AG04449 (cell line): ENCODE results near the gene EIF4A2.

Experiments used
- CTCF ChIA-PET: fragments of 350-600 bp; formaldehyde crosslinking; extraction: SDS; loops from one replicate; lab custom pipeline; 2021; ENCODE audit warnings: antibody characterized with exemption; lab: Yijun Ruan, JAX
- POLR2A ChIA-PET: fragments of 400-600, 350-600 bp; formaldehyde crosslinking; extraction: SDS; loops from one replicate; lab custom pipeline; 2020; ENCODE audit warnings: antibody characterized with exemption, inconsistent platforms; lab: Yijun Ruan, JAX
- DNase-seq: peaks from one replicate; pipeline ENCODE4 v3.0.0-alpha.2; 2010; ENCODE audit warnings: low read depth, low spot score
- H3K4me3 ChIP-seq: 2 replicates; pipeline ENCODE4 v1.5.1; 2011; ENCODE audit warnings: low read depth, mild to moderate bottlenecking, control low read depth, low read length
- CTCF ChIP-seq: IDR thresholded peaks from one replicate; pipeline ENCODE4 v1.5.1; 2011; ENCODE audit warnings: mild to moderate bottlenecking, moderate library complexity, low read length, control low read depth, inconsistent platforms; ENCODE audit not compliant: insufficient read depth; ENCODE audit errors: missing control alignments

The EIF4A2 gene

DNA sequence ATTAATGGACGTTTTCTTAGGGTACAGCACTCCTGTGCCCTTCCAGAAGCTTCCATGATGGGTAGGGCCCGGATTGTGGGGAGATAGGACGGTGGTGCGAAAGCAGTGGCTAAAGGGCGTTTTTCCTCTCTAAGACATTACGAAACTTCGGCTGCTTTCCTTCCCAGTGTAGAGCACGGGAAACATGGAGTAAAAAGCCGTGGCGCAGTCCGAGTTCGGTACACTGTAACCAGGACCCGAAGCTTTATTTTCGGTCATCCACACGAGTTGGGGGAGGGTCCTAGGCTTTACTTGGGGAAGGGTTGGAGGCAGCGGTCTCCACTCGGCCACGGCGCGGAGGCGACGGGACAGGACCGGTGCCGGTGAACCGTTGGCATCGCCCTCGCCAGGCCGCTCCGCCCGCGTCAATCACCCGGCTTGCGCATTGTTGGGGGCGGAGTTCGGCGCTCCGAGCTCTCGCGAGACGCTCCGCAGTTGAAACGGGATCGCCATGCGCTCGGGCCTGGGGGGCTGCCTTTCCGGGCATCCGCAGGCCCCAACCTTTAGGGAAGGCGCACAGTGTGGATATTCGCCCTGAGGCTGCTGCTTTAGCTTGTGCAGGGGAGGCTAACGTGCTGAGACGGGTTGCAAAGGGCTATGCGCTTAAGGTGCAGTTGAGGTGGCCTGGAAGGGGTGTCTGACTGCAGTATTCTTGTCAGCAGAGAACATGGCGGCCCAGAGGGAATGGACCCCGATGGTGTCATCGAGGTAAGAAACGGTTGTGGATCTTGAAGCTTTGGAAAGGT lies 546 bp downstream of the EIF4A2 start:
- DNase-seq: no peak
- TF ChIP-seq CTCF: no peak
- CTCF ChIA-PET: interaction anchor here (1.0 to 4.6 kb wide), 3 partner anchors 15 to 168 kb away, joined by 3 to 49 read pairs (median 4); no protein-coding TSS in a partner anchor

GRCh38 chr3:186784820-186785494 lies 1.6 kb downstream of the EIF4A2 start:
- no peak for DNase-seq
- CTCF ChIA-PET: interaction anchor here (1.5 to 4.6 kb wide), 2 partner anchors 37 to 169 kb away, joined by 5 to 49 read pairs; no protein-coding TSS in a partner anchor
- POLR2A ChIA-PET: interaction anchor here (0.7 to 3.8 kb wide), 9 partner anchors 13 to 215 kb away, joined by 3 to 73 read pairs (median 13); partner anchors contain the start of gene DNAJB11
- H3K4me3 ChIP-seq: peak overlapping the region; percentile 98
- TF ChIP-seq CTCF: no peak

More for the DNA sequence above, 546 bp downstream of the EIF4A2 start:
- peak overlapping the region; percentile 98 for H3K4me3 ChIP-seq
- POLR2A ChIA-PET: interaction anchor here (0.5 to 3.8 kb wide), 27 partner anchors 8 to 926 kb away, joined by 3 to 73 read pairs (median 6); partner anchors contain the start of genes AHSG, DNAJB11 and TRA2B

- peak overlapping the region; percentile 98 for H3K4me3 ChIP-seq
- ChIA-PET CTCF (interaction anchor here (1.5 to 4.6 kb wide), 2 partner anchors 36 to 169 kb away, joined by 5 to 49 read pairs; no protein-coding TSS in a partner anchor), POLR2A (interaction anchor here (0.7 to 3.8 kb wide), 4 partner anchors 14 to 169 kb away, joined by 3 to 73 read pairs (median 12); no protein-coding TSS in a partner anchor)
- TF ChIP-seq CTCF: no peak
- no peak for DNase-seq
These were observed 2.2 kb downstream of the EIF4A2 start for GRCh38 chr3:186785495-186786018.

DNA sequence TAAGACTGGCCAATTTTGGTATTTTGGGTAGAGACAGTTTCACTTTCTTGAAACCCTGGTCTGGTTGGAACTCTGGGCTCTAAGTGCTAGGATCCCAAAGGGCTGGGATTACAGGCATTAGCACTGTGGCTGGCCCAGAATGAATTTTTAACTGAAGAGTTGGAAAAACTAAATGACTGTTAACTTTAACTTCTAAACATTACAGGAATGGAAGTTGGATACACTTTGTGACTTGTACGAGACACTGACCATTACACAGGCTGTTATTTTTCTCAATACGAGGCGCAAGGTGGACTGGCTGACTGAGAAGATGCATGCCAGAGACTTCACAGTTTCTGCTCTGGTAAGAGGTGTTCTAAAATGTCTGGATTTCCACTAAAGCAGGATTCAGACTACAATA lies 3.5 kb downstream of the EIF4A2 start:
- TF ChIP-seq CTCF: no peak
- CTCF ChIA-PET: interaction anchor here (4.0 kb wide), 1 partner anchor 171 kb away, joined by 15 read pairs; no protein-coding TSS in a partner anchor

GRCh38 chr3:186787642-186788481 lies 4.5 kb downstream of the EIF4A2 start:
- no peak for TF ChIP-seq CTCF
- H3K4me3 ChIP-seq: no peak overlapping the region; the same call in 1 of the 2 replicates
- DNase-seq: no peak
- CTCF ChIA-PET: interaction anchor here (1.9 to 4.0 kb wide), 2 partner anchors 34 to 172 kb away, joined by 6 to 15 read pairs; no protein-coding TSS in a partner anchor
- POLR2A ChIA-PET: no interaction called here

More for the DNA sequence above, 3.5 kb downstream of the EIF4A2 start:
- no peak for DNase-seq
- peak overlapping the region; percentile 18 for H3K4me3 ChIP-seq
- POLR2A ChIA-PET: no interaction called here
